ENCODE measurements around the gene PLCB2.

PLCB2 gene

DNA sequence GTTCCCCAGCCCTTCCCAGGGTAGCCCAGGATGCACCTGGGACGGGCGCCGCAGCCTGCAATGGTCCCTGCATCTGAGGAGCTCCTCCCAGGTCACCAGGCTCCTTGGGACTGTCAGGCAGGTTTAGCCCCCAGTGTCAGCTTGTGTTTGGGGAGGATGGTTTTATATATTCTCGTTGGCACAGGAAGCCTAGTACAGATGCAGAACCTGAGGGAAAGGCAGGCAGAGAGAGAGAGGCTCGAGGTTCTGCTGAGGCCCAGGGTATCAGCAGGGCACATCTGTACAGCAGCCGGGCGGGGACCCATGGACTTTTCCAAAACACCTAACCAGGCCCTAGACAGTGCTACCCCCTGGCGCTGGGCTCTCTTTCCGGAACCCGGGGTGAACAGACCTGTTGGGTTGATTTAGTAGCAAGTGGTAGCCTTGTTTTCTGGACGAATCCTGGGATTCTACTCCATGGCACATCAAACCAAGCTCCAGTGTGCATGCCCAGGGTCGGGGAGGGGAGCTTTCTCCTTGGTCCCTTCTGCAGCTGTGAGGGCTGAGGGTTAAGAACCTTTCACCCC lies 60.2 kb downstream of the PLCB2 start:
- no peak for DNase-seq

DNA sequence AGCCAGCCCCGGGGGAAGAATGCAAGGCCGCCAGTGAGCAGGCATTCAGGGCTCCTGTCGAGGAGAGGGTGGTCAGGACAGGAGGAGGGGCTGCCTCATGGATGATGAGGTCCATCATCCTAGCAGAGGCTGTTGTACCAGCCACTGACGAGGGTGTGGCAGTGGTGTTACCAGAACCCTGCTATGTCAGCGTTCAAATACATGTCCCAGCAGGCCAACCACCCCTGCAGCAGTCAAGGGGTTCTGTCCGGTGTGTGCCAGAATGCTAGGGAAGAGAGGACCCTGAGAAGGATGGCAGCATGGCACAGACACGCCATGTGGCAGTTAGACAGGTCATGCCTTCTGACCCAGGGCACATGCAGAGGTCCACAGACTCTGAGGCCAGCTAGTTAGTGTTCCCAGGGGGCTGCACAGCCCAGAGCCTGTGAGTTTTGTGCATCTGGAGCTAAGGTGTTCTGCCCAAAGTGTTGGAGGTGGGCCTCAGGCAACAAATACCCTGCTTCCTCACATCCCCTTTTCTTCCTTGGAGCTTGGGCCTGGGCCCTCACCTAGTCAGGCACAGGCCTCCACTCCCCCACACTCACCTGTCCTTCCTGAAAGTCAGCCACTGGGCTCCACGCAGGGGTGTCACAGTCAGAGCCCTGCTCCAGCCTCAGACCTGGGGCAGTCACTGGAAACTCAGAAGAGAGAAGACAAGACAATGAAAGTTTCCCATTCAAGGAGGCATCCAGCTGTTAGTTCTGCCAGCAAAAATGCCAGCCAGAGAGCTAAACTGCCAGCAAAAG lies 61.0 kb downstream of the PLCB2 start:
- DNase-seq = no peak

DNA sequence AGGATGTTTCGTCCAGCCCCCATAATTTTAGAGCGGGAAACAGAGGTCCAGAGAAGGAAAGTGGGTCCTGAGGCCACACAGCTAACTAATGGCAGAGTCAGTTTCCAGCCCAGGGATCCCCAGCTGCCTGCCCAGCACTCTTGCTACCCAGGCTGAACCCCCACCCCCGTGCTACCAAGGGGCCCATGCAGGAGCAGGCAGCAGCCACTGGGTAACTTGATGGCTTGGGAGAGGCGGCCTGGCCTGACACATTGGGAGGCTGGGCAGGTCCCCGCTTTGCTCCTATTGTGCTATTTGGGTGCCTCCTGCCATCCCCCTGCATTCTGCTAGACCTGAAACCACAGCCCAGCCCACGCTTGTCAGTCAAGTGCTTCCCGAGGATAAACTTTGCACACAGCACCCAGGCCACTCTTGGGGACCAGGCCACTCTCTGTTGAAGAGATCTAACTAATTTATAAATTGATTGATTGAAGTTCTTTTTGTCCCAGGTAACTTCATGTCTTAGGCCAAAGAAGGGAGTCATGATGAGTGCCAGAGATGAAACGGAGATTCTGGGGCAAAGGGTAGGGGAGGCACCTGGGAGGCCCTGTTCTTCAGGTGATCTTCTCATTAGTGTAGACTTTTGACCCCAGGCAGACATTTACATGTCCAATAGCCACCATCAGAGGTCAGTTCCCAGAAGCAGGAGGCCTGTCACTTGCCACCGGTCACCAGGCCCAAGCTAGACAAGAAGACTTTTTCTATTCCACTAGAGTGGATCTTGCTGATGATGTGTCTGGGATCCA lies 61.9 kb downstream of the PLCB2 start:
- no peak for DNase-seq

DNA sequence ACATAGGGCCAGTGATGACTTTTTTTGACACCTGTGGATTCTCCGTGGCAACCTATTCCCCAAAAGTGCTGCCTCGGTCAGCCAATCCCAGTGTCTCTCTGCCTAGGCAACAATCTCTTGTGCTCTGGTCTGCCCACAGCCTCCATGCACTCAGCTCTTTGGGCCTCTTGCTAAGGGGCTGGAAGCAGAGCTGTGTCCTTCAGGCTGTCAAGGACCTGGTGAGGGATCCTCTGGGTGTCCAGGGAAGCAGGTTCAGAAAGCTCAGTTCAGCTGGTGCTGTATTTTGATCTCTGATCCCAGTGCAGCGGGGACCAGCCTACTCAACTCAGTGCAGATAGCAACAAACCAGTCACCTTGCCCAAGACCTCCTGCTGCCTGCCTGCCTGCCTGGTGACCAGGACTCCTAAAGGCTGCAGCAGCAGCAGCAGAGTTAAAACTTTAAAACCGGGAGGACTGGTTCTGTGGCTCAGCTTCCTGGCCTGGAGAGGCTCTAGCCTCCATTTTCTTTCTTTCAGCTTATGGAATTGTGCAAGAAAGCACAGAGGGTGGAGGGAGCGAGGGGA lies 62.7 kb downstream of the PLCB2 start:
- no peak for DNase-seq

DNA sequence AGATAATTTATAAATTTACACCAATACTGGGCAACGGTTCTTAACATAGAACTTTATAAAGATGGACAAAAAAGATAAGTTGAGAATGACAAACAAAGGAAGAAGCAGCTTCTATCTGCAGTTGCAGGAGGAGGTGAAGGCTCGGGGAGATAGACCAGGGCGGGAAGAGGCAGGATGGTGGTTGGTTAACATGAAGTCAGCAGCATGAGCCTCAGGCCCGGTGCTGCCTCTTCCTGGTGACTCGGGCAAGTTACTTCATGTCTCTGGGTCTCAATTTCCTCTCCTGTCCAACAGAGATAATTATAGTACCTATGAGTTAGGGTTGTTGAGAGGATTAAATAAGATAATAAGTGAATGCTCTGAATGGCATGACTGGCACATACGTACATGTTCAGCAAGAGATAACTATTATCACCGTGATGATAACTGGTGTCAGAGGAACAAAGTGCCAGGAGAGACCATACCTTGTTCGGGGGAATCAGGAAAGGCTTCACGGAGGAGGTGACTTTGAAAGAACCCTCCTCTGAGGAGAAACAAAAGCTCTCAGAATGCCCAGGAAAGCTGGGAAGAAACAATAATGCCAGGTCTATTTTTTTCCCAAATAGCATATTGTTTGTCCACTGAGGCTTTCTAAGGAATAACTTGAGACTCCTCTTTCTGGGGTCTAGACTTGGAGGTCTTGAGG lies 64.5 kb downstream of the PLCB2 start:
- DNase-seq = no peak

DNA sequence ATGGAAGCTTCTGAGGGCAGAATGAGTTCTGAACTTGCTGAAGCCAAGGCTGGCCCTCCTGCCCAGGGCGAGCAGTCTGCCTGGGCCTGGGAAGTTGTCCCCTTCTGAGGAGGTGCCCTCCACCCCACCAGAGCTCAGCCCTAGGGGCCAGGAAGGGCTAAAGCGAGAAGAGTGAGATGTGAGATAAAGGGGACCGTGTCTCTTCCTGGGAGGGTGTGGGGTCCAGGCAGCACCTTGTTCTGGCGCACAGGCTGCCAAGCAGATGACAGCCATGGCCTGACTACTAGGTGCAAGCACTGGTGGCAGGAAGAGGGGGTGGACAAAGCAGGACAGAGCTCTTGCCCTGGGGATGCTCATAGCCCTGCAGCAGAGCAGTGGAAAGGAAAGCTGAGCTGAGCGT lies 65.1 kb downstream of the PLCB2 start:
- DNase-seq = no peak

DNA sequence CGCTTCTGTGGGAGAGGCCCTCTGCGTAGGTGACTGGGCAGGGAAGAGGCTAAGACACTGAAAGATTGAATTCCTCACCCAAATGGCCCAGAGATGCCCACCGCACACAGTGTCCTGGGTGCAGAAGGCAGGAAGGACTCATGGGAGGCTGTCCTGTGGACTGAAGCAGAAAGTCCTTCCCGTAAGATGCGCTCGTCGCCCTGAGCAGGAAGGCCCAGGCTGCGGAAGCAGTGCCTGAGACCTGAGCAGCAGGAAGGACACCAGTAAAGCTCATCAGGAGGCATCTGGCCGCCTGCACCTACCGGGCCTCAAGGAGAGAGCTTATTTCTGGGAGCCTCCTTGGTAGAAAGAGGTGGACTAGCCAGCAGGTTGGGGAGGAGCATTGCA lies 65.5 kb downstream of the PLCB2 start:
- DNase-seq = no peak

DNA sequence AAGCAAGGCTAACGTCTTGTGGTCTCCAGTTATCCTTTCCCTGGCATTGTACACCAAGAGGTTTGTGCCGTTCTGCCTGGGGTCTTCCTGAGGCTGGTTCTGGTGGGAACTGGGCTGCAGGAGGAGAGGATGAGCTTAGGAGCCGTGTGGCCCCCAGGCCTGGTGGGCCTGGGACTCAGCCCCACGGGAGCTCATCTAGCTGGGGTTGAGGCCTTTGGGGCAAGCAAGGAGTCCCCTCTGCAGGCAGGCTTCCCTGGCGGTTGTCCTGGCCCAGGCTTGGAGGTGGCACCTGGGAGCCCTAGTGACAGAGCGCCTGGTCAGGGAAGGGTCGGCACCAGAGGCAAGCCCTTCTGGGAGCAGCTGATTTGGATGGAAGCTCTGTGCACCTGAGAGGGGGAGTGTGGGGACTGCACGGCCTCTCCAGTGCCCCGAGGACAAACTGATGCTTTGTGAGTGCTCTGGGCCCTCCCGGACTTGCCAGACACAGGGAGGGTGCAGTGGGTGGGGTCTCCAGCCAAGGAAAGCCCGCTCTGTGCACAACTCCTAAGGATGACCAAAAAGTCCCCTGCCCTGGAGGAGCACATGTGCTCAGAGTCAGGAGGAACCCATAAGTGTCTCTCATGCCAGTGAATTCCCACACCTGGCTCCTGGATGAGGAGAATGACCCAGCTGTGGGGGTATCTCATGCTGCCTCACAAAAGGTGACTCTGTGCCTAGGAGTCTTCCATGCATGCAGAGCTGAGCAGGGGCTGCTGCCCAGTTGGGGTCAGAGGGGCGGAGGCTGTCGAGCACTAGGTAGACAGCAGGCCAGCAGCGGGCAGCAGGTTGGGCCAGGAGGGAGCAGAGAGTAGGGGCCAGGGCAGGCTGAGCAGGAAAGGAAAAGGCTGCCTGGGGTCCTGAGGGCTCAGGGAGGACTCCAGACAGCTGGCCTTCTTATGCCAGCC lies 66.2 kb downstream of the PLCB2 start:
- DNase-seq = no peak

DNA sequence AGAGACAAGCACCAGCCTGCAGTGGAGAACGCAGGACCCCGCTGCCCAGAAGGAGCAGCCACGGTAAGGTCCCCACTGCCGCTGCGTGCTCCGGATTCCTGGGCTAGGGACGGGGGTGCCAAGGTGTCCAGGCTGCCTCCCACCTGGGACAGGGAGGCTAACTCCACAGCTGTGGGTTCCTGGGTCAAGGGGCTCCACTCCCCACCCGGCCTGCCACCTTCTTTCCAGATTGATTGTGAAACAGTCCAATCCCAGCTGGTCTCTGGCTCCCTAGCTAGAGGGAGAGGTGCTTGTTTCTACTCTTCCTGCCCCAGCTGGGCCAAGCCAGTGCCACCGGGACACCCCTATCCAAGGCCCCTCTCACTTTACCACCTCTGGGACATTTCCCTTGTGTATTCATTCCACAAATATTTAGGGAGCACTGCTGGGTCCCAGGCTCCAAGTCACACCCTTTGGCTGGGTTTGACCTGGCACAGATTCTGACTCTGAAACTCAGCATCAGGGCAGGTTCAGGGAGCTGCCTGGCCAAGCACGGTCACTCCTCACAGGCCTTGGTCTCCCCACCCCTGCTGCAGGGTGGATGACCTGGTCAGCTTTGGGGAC lies 67.0 kb downstream of the PLCB2 start:
- no peak for DNase-seq

DNA sequence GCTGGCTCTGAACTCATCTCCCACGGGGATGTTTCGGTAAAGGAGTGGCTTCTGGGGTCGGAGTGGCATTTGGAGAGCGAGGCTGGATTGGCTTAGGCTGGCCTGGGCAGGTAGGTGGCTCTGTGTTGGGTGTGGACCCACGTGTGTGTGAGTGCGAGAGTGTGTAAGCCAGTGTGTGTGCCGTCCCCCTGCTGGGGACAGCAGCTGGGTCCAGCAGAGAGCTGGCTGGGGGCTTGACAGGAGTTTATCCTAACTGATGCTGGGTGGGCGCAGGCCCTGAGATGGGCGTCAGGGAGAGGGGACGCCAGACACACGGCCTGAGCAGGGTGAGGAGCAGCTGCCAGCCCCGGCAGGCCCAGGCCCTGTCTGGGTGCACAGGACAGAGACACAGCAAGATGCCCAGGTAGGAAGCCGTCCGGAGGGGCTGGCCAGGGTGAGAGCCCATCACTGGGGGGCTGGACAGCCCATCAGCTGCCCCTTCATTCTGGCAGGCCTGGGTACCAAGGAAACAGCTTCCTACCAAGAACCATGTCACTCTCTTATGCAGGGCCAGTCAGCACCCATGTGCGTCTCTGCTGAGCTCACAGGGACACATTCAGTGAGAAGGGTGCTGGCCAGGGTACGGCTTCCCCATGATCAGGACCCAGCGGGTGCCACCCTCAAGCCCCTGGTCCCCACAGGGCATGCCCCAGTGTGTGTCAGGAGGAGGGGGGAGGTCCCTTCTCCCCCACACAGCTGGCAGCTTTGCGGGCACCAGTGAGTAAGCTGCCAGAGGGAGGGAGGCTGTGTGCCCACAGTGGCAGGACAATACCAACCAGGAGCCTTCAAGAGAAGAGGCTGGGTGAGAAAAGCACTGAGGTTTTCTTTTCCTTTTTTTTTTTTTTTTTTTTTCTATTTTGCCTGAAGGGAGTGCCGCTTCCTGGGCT lies 67.8 kb downstream of the PLCB2 start:
- DNase-seq = no peak

DNA sequence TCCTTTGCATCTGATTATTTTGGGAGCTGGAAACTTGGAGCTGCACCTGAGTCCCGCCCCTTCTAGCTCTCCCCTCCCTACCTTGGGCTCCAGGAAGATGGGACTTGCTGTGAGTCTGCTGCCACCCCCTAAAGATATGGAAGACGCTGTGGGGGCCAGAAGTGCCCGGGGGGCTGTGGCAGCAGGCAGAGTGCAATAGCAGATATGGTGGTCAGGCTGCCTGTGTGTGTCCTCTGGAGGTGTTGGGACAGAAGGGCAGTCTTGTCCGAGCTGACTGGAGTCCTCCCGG lies 68.4 kb downstream of the PLCB2 start:
- no peak for DNase-seq

DNA sequence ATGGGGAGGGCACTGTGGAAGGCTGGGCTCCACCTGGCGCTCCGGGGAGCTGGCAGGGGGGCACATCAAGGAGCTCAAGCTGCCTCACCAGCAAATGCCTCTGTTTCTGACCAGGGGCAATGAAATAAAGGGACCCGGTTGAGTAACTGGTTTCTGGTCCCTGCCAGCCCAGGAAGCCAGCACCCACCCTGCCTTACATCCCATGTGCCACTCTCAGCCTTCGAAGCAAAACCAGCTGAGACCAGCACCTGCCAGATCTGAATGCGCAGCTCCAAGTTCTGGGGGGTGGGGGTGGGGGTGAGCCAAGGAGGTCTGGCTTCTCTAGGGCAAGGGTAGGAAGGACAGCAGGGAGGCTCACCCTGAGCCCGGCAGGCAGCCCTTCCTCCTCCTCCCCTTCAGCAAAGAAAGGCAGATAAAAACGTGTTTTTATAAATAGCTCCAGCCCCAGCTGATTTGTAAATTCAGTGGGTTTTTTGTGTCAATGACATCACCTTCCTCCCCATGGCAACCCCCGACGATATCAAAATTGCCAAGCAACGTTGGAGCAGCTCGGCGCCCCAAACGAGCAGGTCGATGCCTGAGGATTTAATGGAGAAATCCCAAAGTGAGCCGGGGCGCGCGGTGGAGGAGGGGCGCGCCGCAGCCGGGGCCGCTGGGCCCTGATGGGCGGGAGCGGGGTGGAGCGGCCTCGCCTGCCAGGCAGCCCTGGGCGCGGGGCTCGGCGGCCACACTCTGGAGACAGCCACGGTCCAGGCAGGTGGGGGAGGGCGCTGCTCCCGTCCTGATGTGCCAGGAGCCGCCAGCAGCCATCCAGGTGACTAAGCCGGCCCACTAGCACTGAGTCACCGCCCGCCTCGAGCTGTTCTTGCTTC lies 69.0 kb downstream of the PLCB2 start, which contains the start of gene PAK6:
PAK6 (plus strand) TSS at position 532 of the 872 bp plus-strand sequence. CDS start 25,723 bp downstream, outside the sequence.
- DNase-seq = peak; percentile 15 to 46

Measured in CD4-positive, alpha-beta T cell treated with Interleukin-4 for 1 hour (primary cell).